Mucosa of descending colon (tissue), 3 donors: ENCODE data around the gene EBNA1BP2. TPM values are rescaled to one million over a fixed set of nuclear protein-coding genes. Genes with fewer than 3 reads are reported as not detected.
A peak's percentile ranks its signal among the peaks of the same experiment; 100 is the strongest.
"Not testable (repeated sequence)": the region's sequence is repeated elsewhere in the genome, so short reads cannot be mapped to it uniquely, and the experiment has no call there.

Experiments used
- ATAC-seq: fragments of 200-7000 bp; cut with Tn5 transposase; one replicate; pipeline ENCODE4 v1.9.1; 2020; ENCODE audit warnings: mild to moderate bottlenecking, moderate library complexity
- DNase-seq, 3 donors: peaks; one replicate each; pipeline ENCODE4 v3.0.0-alpha.2; 2020
- H3K36me3 ChIP-seq: fragments of 200-600 bp; one replicate; pipeline ENCODE4 v1.8.0; 2021; ENCODE audit warnings: low read depth, mild to moderate bottlenecking
- H3K4me1 ChIP-seq: fragments of 200-600 bp; one replicate; pipeline ENCODE4 v1.8.0; 2021; ENCODE audit warnings: low read depth, mild to moderate bottlenecking
- H3K4me3 ChIP-seq: fragments of 200-600 bp; one replicate; pipeline ENCODE4 v1.8.0; 2021; ENCODE audit warnings: mild to moderate bottlenecking
- H3K9me3 ChIP-seq: fragments of 200-600 bp; one replicate; pipeline ENCODE4 v1.8.0; 2021; ENCODE audit warnings: mild to moderate bottlenecking
- intact Hi-C, 2 donors: fragments of 100-400 bp; cut with DNase I in 1 of 2; cut with micrococcal nuclease in 1 of 2; formaldehyde crosslinking; loops; one replicate each; pipeline versions ENCODE4 v1.11.0 to v1.11.1; 2022; cut with DNase I, micrococcal nuclease
- microRNA-seq: library from miRNA; unstranded; fragments of <30 nt; microRNA quantifications from one replicate; pipeline ENCODE4, GENCODE V29; 2019
- total RNA-seq, 3 donors: library from RNA; stranded (reverse); fragmentation: NEBNext Ultra II Directional in 2 of 3; extraction: Animal tissue kit (Norgen Biotek cat#: 25700) in 2 of 3; gene quantifications; one replicate each; pipeline versions ENCODE4 v1.2.1 to v1.2.4, GENCODE V29; 2021 to 2023
- TF ChIP-seq, protein P1 (sequence below): fragments of 200-600 bp; IDR thresholded peaks from one replicate; pipeline ENCODE4 v1.8.0; 2022; ENCODE audit warnings: antibody characterized with exemption, mild to moderate bottlenecking
- donor health status: DM: no; HTN: no; CAD: no; lungs with moderate emphysema.
- donor health status: DM: no; HTN: no; CAD: no.
- donor health status: DM: no; HTN: yes; CAD: no.

Gene EBNA1BP2
- total RNA-seq, 3 donors from 2014 or later, result 32.3 to 38.9 (median 34.9) TPM

- H3K9me3 ChIP-seq, result no peaks in the 10 kb centered on the region
- intact Hi-C loops, result no loop called here
- TF ChIP-seq, protein P1, sequence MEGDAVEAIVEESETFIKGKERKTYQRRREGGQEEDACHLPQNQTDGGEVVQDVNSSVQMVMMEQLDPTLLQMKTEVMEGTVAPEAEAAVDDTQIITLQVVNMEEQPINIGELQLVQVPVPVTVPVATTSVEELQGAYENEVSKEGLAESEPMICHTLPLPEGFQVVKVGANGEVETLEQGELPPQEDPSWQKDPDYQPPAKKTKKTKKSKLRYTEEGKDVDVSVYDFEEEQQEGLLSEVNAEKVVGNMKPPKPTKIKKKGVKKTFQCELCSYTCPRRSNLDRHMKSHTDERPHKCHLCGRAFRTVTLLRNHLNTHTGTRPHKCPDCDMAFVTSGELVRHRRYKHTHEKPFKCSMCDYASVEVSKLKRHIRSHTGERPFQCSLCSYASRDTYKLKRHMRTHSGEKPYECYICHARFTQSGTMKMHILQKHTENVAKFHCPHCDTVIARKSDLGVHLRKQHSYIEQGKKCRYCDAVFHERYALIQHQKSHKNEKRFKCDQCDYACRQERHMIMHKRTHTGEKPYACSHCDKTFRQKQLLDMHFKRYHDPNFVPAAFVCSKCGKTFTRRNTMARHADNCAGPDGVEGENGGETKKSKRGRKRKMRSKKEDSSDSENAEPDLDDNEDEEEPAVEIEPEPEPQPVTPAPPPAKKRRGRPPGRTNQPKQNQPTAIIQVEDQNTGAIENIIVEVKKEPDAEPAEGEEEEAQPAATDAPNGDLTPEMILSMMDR, result no peak
- no peak overlapping the region for H3K4me3 ChIP-seq
- DNase-seq (no peak), ATAC-seq (no peak)
- no peaks in the 10 kb centered on the region for H3K4me1 ChIP-seq
- no peaks in the 10 kb centered on the region for H3K36me3 ChIP-seq
Observed at GRCh38 chr1:43128816-43129215, 43.3 kb downstream of the EBNA1BP2 start.

DNA sequence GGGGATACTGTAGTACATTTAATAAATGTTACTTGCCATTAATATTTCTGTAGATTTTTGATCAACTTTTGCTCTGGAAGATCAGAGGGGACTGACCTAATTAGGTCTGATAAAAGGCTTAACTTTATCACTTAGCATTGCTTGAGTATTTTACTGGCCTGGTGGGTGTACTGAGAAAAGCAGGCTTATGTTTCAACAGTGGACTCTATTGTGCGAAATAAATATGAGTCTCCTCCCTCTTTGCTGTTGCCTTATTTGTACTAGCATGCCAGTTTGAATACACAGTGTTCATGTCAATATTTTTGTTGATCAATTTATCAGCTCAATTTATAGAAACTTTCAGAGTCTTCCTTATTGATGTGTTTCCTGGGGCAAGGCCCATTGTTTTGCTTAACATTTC is 49.1 kb downstream of the EBNA1BP2 start:
- H3K9me3 ChIP-seq, result no peaks in the 10 kb centered on the region
- ATAC-seq, result no peak
- H3K4me3 ChIP-seq, result no peak overlapping the region
- intact Hi-C loops, result no loop called here
- no peaks in the 10 kb centered on the region for H3K36me3 ChIP-seq
- H3K4me1 ChIP-seq, result no peaks in the 10 kb centered on the region
- TF ChIP-seq, protein P1, result no peak
- no peak for DNase-seq

- Histone ChIP-seq H3K9me3 (no peaks in the 10 kb centered on the region), H3K4me3 (no peak overlapping the region), H3K36me3 (no peaks in the 10 kb centered on the region), H3K4me1 (no peaks in the 10 kb centered on the region)
- intact Hi-C loops, result no loop called here
- TF ChIP-seq, protein P1, result no peak
- ATAC-seq (no peak), DNase-seq (no peak)
Observed at GRCh38 chr1:43121256-43121900, 50.7 kb downstream of the EBNA1BP2 start.

GRCh38 chr1:43119928-43120586 is 52.0 kb downstream of the EBNA1BP2 start:
- ATAC-seq, H3K4me3 ChIP-seq, intact Hi-C loops, H3K36me3 ChIP-seq, H3K4me1 ChIP-seq, H3K9me3 ChIP-seq: not testable (repeated sequence)
- peak in 2 of 3 donors; percentile 24 to 58 for DNase-seq

Small RNAs within 50 kb of the gene (microRNA-seq; reads per million reads assigned to microRNA genes)
- not detected for gene MIR6733

Other genes with a start within 250 kb of the EBNA1BP2 start
- 10 to 100 TPM; 36.0 to 81.2 (median 74.3) TPM for gene SLC2A1, start 213.4 kb downstream of the EBNA1BP2 start, total RNA-seq
- under 1 TPM in 1 of 3 donors, not detected in 2; 0.34 TPM for gene CFAP57, start within 50 bp of the EBNA1BP2 start, total RNA-seq
- 10 to 100 TPM; 31.9 to 71.6 (median 40.6) TPM for gene TMEM125, start 97.7 kb upstream of the EBNA1BP2 start, total RNA-seq
- gene C1orf210, start 113.3 kb upstream of the EBNA1BP2 start, total RNA-seq, result 100 to 1,000 TPM in 1 of 3 donors, 10 to 100 TPM in 2; 33.1 to 102 (median 63.3) TPM
- gene TIE1, start 128.7 kb upstream of the EBNA1BP2 start, total RNA-seq, result 10 to 100 TPM in 1 of 3 donors, 1 to 10 TPM in 2; 8.0 to 18.6 (median 8.1) TPM
- 1 to 10 TPM in 1 of 3 donors, under 1 TPM in 1, not detected in 1; 0.81 to 1.0 TPM for gene MPL, start 165.5 kb upstream of the EBNA1BP2 start, total RNA-seq
- gene CDC20, start 186.7 kb upstream of the EBNA1BP2 start, total RNA-seq, result 10 to 100 TPM in 1 of 3 donors, 1 to 10 TPM in 2; 5.8 to 44.0 (median 8.5) TPM
- gene ELOVL1, start 195.7 kb upstream of the EBNA1BP2 start, total RNA-seq, result 100 to 1,000 TPM in 2 of 3 donors, 10 to 100 TPM in 1; 80.0 to 171 (median 104) TPM
- gene MED8, start 217.5 kb upstream of the EBNA1BP2 start, total RNA-seq, result 10 to 100 TPM; 35.8 to 39.6 (median 38.3) TPM
- gene SZT2, start 217.6 kb upstream of the EBNA1BP2 start, total RNA-seq, result 10 to 100 TPM; 61.7 to 93.6 (median 75.4) TPM